GM23338 (cell line): ENCODE data around the gene MYLK. TPM values are rescaled to one million over a fixed set of nuclear protein-coding genes. Genes with fewer than 3 reads are reported as not detected.

Experiments
- ATAC-seq: fragments of 200-7000 bp; cut with Tn5 transposase; 3 replicates; pipeline ENCODE4 v1.9.1; 2020
- DNase-seq: peaks from one replicate; pipeline ENCODE4 v3.0.0-alpha.2; 2015; ENCODE audit warnings: low spot score
- H2AFZ ChIP-seq: fragments of 200-600 bp; sonication (generic); 2 replicates; pipeline ENCODE4 v1.8.0; 2016; ENCODE audit warnings: antibody characterized with exemption, mild to moderate bottlenecking, moderate library complexity
- H3F3A ChIP-seq: fragments of 200-600 bp; sonication (generic); replicated peaks from 2 replicates; pipeline ENCODE4 v1.8.0; 2017; ENCODE audit warnings: antibody characterized with exemption, mixed run types, low read depth
- H3K27ac ChIP-seq: fragments of 200-600 bp; sonication (generic); 2 replicates; pipeline ENCODE4 v1.6.1; 2016; ENCODE audit warnings: low read depth
- H3K27me3 ChIP-seq: fragments of 200-600 bp; sonication (generic); 2 replicates; pipeline ENCODE4 v1.8.0; 2016; ENCODE audit warnings: mild to moderate bottlenecking, mixed run types, moderate library complexity; ENCODE audit not compliant: insufficient read depth
- H3K36me3 ChIP-seq: fragments of 200-600 bp; sonication (generic); 2 replicates; pipeline ENCODE4 v1.8.0; 2016; ENCODE audit warnings: mild to moderate bottlenecking; ENCODE audit not compliant: insufficient read depth
- H3K4me1 ChIP-seq: fragments of 200-600 bp; sonication (generic); 2 replicates; pipeline ENCODE4 v1.8.0; 2016; ENCODE audit warnings: mild to moderate bottlenecking, moderate library complexity; ENCODE audit not compliant: insufficient read depth
- H3K4me2 ChIP-seq: fragments of 200-600 bp; sonication (generic); 2 replicates; pipeline ENCODE4 v1.7.1; 2017; ENCODE audit warnings: mixed run types
- H3K4me3 ChIP-seq: fragments of 200-600 bp; sonication (generic); 2 replicates; pipeline ENCODE4 v1.6.1; 2016; ENCODE audit warnings: mixed run types
- H3K79me2 ChIP-seq: fragments of 200-600 bp; sonication (generic); replicated peaks from 2 replicates; pipeline ENCODE4 v1.8.0; 2017; ENCODE audit warnings: mild to moderate bottlenecking; ENCODE audit not compliant: insufficient read depth
- H3K9me2 ChIP-seq: fragments of 200-600 bp; sonication (generic); 2 replicates; pipeline ENCODE4 v1.8.0; 2017; ENCODE audit not compliant: insufficient read depth
- H4K20me1 ChIP-seq: fragments of 200-600 bp; sonication (generic); replicated peaks from 2 replicates; pipeline ENCODE4 v1.8.0; 2017; ENCODE audit warnings: mild to moderate bottlenecking; ENCODE audit not compliant: insufficient read depth
- H3K27ac Mint-ChIP-seq: 2 replicates; pipeline ENCODE4 v1.8.0; 2020; ENCODE audit warnings: inconsistent platforms, mild to moderate bottlenecking, moderate library complexity, mixed read lengths
- H3K27me3 Mint-ChIP-seq: 3 replicates; pipeline ENCODE4 v1.8.0; 2022; ENCODE audit warnings: low read depth, mild to moderate bottlenecking, moderate library complexity, mixed read lengths, inconsistent platforms; ENCODE audit not compliant: insufficient read depth, poor library complexity
- H3K36me3 Mint-ChIP-seq: 3 replicates; pipeline ENCODE4 v1.8.0; 2021; ENCODE audit warnings: low read depth, mild to moderate bottlenecking, inconsistent platforms, moderate library complexity, mixed read lengths
- H3K4me1 Mint-ChIP-seq: 3 replicates; pipeline ENCODE4 v1.8.0; 2020; ENCODE audit warnings: mild to moderate bottlenecking, inconsistent platforms, mixed read lengths
- H3K4me3 Mint-ChIP-seq: 3 replicates; pipeline ENCODE4 v1.8.0; 2021; ENCODE audit warnings: moderate library complexity, mild to moderate bottlenecking, inconsistent platforms, mixed read lengths
- H3K9me3 Mint-ChIP-seq: 3 replicates; pipeline ENCODE4 v1.8.0; 2020; ENCODE audit warnings: moderate library complexity, mild to moderate bottlenecking, inconsistent platforms, mixed read lengths
- JUNB ChIP-seq: IDR thresholded peaks from one replicate; pipeline ENCODE4 v1.6.1; 2016; ENCODE audit warnings: antibody characterized with exemption; ENCODE audit not compliant: unreplicated experiment
- NANOG ChIP-seq: IDR thresholded peaks from 2 replicates; pipeline ENCODE4 v1.6.1; 2016; ENCODE audit warnings: antibody characterized with exemption, borderline replicate concordance
- ZNF331 ChIP-seq: fragments of 250-450 bp; sonication (Bioruptor Pico); IDR thresholded peaks from 2 replicates; pipeline ENCODE4 v1.5.0; 2020; ENCODE audit warnings: low read depth, mild to moderate bottlenecking, moderate library complexity
- ZNF462 ChIP-seq: fragments of 250-450 bp; sonication (Bioruptor Pico); IDR thresholded peaks from 2 replicates; pipeline ENCODE4 v1.5.0; 2020; ENCODE audit warnings: mild to moderate bottlenecking, moderate library complexity
- polyA plus RNA-seq: library from polyadenylated mRNA; unstranded; fragments of >200 nt; fragmentation: Nextera tagmentation; extraction: Ambion mirVana; gene quantifications from 2 replicates; pipeline ENCODE4 v1.2.1, GENCODE V29; 2016
- total RNA-seq: library from RNA; depleted of rRNA; stranded (reverse); fragments of >200 nt; shearing (Covaris generic); gene quantifications from 2 replicates; pipeline ENCODE4 v1.2.3, GENCODE V29; 2014
- TF ChIP-seq, protein P1 (sequence below): IDR thresholded peaks from one replicate; pipeline ENCODE4 v1.6.1; 2018; ENCODE audit warnings: antibody characterized with exemption; ENCODE audit not compliant: unreplicated experiment

MYLK gene
- total and polyA plus RNA-seq, 2 experiments from 2014 or later, result 11.5 to 17.9 TPM

DNA sequence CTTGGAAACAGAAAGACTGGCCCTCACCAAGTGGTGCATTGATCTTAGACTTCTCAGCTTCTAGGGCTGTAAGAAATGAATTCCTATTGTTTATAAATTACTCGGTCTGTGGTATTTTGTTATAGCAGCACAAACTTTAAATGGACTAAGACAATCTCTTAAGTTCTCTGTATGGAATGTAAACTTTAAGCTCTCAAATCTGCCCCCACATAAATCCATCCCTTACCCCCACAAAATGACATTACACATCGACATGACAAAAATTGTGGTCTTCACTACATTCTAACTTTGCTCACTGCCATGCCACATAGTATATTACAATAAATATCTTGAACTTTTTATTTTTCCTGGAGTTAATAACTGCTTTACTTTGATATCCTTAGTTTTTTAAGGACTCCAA lies 121.3 kb downstream of the MYLK start (continued):
- no peak for TF ChIP-seq ZNF462 (CRISPR knock-in tag)
- no peak for TF ChIP-seq JUNB
- no peak for TF ChIP-seq NANOG

DNA sequence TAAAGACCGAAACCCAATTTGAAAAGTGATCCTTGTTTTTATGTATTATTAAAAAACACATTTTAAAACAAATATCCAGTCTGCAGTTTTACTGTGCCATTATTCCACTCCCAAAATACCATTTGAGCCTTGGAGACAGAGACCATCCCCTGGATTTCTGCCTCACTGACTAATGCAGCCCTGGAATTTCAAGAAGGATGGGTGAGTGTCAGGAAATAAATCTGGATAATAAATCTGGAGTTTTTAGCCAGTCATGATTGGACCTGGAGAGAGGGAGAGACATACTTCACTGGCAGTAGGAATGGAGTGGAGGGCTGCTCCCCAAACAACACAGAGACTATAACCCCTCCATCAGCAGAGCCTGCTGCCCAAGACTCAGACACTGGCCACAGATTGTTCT lies 123.3 kb downstream of the MYLK start:
- Mint-ChIP-seq H3K27me3 (no peaks in the 10 kb centered on the region), H3K36me3 (no peaks in the 10 kb centered on the region), H3K4me1 (no peaks in the 10 kb centered on the region), H3K27ac (no peak overlapping the region), H3K4me3 (no peak overlapping the region), H3K9me3 (no peaks in the 10 kb centered on the region)
- ATAC-seq, result no peak
- Histone ChIP-seq H4K20me1 (no peaks in the 10 kb centered on the region), H3K79me2 (no peaks in the 10 kb centered on the region), H3K9me2 (peaks cover 6% of the 10 kb centered on the region; the same call in 1 of the 2 replicates), H3K4me1 (no peaks in the 10 kb centered on the region), H2AFZ (no peak overlapping the region), H3K27me3 (no peaks in the 10 kb centered on the region), H3K4me2 (no peak overlapping the region), H3K4me3 (no peak overlapping the region), H3F3A (no peaks in the 10 kb centered on the region), H3K36me3 (no peaks in the 10 kb centered on the region), H3K27ac (no peak overlapping the region)
- no peak for TF ChIP-seq ZNF331 (CRISPR knock-in tag)
- no peak for TF ChIP-seq JUNB
- no peak for DNase-seq

GRCh38 chr3:123759871-123760270 lies 124.3 kb downstream of the MYLK start:
- H3K4me1 Mint-ChIP-seq, result no peaks in the 10 kb centered on the region; the same call in 2 of the 3 replicates
- no peaks in the 10 kb centered on the region for H3K36me3 Mint-ChIP-seq
- Histone ChIP-seq H4K20me1 (no peaks in the 10 kb centered on the region), H3K27me3 (no peaks in the 10 kb centered on the region), H3K27ac (no peak overlapping the region), H3K4me2 (no peak overlapping the region), H3F3A (no peaks in the 10 kb centered on the region), H3K4me1 (no peaks in the 10 kb centered on the region), H3K4me3 (no peak overlapping the region), H3K36me3 (no peaks in the 10 kb centered on the region), H2AFZ (no peak overlapping the region), H3K79me2 (no peaks in the 10 kb centered on the region), H3K9me2 (peaks cover 8% of the 10 kb centered on the region; the same call in 1 of the 2 replicates)
- no peak for DNase-seq
- no peak overlapping the region for H3K4me3 Mint-ChIP-seq
- no peak for ATAC-seq
- H3K27ac Mint-ChIP-seq, result no peak overlapping the region
- no peaks in the 10 kb centered on the region for H3K9me3 Mint-ChIP-seq
- H3K27me3 Mint-ChIP-seq, result no peaks in the 10 kb centered on the region
- TF ChIP-seq JUNB, result no peak
- TF ChIP-seq, protein P1, sequence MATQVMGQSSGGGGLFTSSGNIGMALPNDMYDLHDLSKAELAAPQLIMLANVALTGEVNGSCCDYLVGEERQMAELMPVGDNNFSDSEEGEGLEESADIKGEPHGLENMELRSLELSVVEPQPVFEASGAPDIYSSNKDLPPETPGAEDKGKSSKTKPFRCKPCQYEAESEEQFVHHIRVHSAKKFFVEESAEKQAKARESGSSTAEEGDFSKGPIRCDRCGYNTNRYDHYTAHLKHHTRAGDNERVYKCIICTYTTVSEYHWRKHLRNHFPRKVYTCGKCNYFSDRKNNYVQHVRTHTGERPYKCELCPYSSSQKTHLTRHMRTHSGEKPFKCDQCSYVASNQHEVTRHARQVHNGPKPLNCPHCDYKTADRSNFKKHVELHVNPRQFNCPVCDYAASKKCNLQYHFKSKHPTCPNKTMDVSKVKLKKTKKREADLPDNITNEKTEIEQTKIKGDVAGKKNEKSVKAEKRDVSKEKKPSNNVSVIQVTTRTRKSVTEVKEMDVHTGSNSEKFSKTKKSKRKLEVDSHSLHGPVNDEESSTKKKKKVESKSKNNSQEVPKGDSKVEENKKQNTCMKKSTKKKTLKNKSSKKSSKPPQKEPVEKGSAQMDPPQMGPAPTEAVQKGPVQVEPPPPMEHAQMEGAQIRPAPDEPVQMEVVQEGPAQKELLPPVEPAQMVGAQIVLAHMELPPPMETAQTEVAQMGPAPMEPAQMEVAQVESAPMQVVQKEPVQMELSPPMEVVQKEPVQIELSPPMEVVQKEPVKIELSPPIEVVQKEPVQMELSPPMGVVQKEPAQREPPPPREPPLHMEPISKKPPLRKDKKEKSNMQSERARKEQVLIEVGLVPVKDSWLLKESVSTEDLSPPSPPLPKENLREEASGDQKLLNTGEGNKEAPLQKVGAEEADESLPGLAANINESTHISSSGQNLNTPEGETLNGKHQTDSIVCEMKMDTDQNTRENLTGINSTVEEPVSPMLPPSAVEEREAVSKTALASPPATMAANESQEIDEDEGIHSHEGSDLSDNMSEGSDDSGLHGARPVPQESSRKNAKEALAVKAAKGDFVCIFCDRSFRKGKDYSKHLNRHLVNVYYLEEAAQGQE, result no peak
